ENCODE measurements around the gene VOPP1.
A peak's percentile ranks its signal among the peaks of the same experiment; 100 is the strongest.
"Not testable (repeated sequence)": the region's sequence is repeated elsewhere in the genome, so short reads cannot be mapped to it uniquely, and the experiment has no call there.

The VOPP1 gene

GRCh38 chr7:55572378-55573233, at the start of gene VOPP1:
TSS of gene VOPP1 (minus strand) at chr7:55572502. CDS start at chr7:55572324, 178 bp downstream.
- DNase-seq = peak; percentile 92

GRCh38 chr7:55618913-55619312, 46.6 kb upstream of the VOPP1 start:
- DNase-seq = no peak

DNA sequence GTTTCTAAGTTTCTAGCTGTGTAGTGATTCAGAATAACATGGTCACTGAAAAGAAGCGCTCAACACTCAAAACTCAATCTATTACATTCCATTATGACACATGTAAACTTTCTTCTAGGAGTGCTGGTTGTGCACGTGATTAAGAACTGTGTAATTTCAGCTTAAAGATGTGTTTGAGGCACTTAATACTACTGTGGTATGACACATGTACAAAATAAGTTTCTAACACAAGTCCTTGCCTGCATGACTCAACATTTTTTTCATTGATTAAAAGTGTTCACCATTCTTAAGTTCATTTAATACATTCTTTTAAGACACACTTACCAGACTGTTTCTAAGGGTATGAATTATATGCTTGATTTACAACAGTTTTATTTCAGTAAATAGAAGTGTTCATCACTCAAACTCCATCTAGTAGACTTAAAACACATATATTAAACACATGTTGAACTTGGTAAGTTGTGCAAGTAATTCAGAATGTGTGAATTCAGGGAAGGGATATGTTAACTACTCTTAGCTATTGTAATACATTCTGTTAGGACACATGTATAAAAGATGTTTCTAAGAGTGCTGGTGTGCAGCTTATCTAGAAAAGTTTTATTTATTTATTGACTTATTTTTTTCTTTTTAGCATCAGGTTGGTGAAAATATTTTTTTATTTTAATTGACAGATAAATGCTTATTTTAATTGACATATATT, 42.2 kb upstream of the VOPP1 start:
- DNase-seq = not testable (repeated sequence)

DNA sequence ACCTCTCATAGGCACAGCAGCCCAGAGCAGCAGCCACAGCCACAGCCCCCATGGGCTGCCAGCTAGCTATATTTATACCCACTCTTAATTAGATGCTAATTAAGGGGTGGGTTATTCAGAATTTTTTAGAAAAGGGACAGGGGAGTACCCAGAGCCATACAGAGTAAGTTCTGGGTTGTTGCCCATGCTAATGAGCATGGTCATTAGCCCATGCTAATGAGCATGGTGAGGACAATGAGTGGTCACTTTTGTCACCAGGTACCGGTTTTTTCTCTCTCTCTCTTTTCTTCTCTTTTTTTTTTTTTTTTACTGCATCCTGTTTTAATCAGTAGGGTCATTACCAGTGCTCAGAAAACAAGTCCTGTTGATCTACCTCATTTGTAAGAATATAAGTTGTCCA, 37.4 kb upstream of the VOPP1 start:
- DNase-seq = peak; percentile 34

DNA sequence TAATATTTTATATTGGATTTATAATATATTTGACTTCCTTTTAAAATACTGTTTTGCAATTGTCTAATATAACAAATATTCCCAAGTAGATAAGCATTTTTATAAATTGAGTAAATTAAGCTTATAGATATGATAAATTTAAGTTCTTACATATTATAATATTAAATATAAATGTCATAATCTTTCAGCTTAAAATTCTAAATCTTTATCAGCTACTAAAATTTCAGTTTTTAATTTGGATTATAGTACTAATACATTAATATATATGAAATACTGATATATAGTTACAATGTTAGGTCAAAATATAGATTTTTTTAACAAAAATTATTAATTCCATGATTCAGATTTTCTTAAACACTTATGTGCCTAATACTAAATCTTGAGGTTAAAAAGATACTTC, 33.4 kb upstream of the VOPP1 start:
- DNase-seq = not testable (repeated sequence)

GRCh38 chr7:55597944-55598499, 25.7 kb upstream of the VOPP1 start:
- peak; percentile 18 for DNase-seq

GRCh38 chr7:55597214-55597739, 25.0 kb upstream of the VOPP1 start:
- DNase-seq = not testable (repeated sequence)

DNA sequence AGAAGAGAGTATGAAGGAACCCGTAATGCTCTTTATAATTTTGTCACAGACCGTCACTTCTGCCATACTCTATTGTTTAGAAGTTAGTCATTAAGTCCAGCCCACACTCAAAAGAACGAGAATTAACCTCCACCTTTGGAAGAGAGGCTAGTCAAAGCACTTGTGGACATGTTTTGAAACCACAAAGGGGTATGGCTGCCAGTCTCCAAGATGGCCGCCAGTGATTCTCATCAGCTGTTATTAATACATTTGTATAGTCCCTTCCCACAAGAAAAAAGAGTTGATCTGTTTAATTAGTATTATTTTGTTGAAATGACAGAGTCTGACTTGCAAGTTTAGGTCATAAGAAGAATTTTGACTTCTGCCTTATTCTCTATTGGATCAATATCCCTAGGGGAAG, 23.2 kb upstream of the VOPP1 start:
- no peak for DNase-seq

DNA sequence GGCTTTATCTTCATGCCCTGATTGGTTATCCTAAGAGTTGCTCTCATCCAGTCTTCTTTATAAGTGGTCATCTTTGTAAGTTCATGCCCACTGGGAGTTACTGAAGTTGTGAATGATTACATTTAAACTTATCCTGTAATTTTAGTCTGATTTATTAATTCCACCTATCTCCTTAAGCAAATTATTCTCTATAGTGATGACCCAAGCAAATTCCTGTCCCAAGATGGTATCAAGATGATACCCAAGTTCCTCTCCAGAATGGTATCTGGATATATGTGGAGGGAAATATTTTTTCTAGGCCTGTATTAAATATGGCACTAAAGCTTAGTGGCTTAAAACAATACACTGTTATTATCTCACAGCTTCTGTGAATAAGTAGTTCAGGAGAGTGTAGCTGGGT, 22.6 kb upstream of the VOPP1 start:
- no peak for DNase-seq

DNA sequence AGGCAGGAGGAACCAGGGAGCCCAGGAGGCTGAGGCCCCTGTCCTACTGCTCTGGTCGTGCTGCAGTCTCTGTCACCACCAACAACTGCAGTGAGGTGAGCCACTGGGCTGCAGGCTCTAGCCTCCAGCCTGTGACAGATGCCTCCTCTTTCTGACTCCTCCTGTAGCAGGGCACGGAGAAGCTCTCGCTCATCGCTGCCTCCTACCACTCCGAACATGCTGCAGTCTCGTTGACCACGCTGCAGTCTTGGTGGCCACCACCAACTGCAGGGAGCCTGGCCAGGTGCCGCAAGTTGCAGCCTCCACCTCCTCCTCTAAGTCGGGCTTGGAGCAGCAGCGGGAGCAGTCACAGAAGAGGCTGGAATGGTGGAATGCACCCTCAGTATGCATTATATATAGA, 22.1 kb upstream of the VOPP1 start:
- no peak for DNase-seq

DNA sequence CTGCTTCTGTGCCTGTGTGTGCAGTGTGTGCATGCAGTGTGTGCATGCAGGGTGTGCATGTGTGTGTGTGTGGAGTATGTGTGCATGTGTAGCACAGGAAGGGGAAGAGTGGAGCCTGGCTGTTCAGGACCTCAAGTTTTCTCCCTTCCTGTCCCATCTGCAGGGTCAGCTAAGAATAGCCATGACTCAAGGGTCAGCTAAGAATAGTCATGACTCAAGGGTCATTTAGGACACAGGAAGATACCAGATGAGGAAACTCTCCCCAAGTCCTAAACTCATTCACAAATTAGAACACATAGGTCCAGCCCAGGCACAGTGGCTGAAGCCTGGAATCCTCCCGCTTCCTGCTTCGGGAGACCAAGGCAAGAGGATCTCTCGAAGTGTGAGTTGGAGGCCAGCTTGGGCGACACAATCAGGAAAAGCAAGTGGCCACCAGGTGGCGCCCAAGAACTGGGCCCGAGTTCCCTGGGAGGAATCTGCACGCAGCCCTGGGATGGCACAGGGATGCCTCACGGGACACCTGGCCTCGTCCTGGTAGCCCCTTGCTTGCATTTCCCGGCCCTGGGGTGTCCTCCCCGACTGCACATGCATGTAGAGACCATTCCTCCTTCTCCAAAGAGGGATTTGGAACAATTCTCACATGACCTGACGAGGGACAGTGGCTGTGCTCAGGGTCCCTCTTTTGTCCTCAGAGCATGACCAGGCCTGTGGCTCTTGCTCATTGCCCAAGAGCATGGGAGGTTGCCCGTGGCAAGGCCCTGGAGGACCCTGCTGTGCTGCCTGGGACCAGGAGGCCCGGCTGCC, 21.4 kb upstream of the VOPP1 start:
- peak; percentile 65 for DNase-seq

DNA sequence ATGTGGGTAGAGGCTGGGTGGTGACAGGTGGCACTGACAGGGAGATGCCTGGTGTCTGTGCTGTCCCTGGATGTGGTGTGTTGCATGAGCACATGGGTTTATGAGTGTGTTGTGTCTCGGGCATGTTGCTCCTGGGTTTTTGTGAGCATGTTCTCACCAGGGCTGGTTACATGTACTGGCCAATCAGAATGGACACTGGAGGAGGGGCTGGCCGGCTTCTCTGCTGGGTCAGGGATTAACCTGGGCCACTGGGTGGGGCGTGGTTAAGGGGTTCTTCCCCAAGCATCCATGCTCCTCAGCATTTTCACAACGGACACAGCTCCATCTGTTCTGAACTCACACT, 20.8 kb upstream of the VOPP1 start:
- DNase-seq = no peak

DNA sequence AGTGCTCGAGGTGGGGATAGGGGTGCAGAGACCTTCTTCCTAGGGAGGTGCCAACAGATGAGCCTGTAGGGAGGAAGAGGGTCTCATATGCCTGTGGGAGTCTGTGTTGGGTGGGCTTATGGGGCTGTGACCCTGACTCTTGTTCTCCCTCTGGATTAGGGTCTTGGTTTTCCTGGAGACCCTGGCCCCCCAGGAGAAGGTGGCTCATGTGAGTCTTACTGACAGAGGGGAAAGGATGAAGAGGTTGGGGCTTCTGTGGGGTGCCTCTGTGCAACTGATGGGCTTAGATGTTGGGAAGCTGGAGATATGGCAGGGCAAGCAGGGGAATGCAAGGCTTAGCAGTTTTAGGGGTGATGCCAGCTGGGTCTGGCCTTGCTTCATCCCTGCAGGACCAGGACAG, 20.2 kb upstream of the VOPP1 start:
- no peak for DNase-seq

GRCh38 chr7:55591282-55591931, 19.1 kb upstream of the VOPP1 start:
- no peak for DNase-seq

- no peak for DNase-seq
Observed at GRCh38 chr7:55590517-55591281, 18.4 kb upstream of the VOPP1 start.

DNA sequence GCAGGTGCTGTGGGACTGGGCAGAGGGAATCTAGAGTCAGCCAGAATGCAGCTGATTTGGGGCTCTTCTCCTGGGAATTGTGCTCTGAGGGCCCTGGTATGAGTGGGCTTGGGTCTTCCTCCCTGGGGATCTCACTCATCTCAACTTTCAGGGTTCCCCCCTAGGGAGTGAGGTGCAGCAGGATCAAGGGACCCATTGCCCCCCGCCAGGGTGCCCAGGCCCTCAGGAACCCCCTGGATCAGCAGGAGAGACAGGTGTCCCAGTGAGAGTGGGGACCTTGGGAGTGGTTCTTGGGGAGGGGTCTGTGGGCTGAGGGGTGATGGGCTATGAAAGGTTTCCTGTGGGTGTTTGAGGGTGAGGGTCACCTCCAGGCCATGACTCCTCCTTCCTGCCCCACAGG, 17.6 kb upstream of the VOPP1 start:
- no peak for DNase-seq

DNA sequence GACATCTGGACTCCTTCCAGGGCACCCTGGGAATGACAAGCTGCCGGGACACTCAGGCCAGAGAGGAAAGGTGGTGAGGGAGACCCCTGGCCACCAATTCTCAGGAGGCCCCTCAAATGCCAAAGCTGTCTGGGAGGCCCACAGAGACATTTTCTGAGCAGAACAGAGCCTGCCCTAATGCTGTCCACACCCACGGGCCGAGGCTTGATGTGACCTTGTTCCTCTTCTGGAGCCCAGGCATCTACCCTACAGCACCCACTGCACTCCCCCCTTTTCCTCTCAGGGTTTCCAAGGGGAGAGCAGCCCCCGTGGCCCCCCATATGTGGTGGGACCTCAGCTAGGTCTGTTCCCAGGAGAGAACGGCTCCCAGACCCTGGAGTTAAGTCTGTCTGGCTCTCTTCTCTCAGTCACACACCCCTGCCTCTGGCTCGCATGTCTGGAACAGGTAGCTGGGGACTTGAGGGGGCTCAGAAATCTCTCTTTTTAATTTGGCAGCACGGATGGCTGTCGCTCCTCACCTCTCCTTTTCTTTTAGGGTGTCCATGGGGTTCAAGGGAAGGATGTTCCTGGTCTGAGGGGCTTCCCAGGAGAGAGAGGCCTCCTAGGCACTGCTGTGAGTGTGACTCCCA, 16.8 kb upstream of the VOPP1 start:
- no peak for DNase-seq

- DNase-seq = no peak
Observed at GRCh38 chr7:55588379-55588699, 16.0 kb upstream of the VOPP1 start.

- DNase-seq = no peak
Observed at GRCh38 chr7:55587687-55588378, 15.5 kb upstream of the VOPP1 start.

- not testable (repeated sequence) for DNase-seq
Observed at GRCh38 chr7:55582656-55583055, 10.4 kb upstream of the VOPP1 start.

- no peak for DNase-seq
Observed at GRCh38 chr7:55576753-55577152, 4.5 kb upstream of the VOPP1 start.
